Suprapubic skin (tissue), 4 donors: ENCODE results near the gene JAZF1.

Source experiments
- CTCF ChIP-seq, 2 donors: fragments of 200-600 bp in 1 of 2; fragments of 450-650 bp in 1 of 2; sonication (generic) in 1 of 2; IDR thresholded peaks; one replicate each; pipeline ENCODE4 v1.5.1; 2016 to 2019; ENCODE audit warnings: antibody characterized with exemption in 2 of 2, mild to moderate bottlenecking in 1 of 2, moderate library complexity in 1 of 2
- POLR2A ChIP-seq, 2 donors: fragments of 450-650 bp; IDR thresholded peaks; one replicate each; pipeline ENCODE4 v1.6.1; 2017; ENCODE audit warnings: antibody characterized with exemption in 2 of 2, mild to moderate bottlenecking in 2 of 2, moderate library complexity in 2 of 2
- POLR2AphosphoS5 ChIP-seq, 3 donors: sonication (generic); formaldehyde crosslinking; IDR thresholded peaks; one replicate each; pipeline ENCODE4 v1.6.1; 2017; ENCODE audit warnings: antibody characterized with exemption in 3 of 3

DNA sequence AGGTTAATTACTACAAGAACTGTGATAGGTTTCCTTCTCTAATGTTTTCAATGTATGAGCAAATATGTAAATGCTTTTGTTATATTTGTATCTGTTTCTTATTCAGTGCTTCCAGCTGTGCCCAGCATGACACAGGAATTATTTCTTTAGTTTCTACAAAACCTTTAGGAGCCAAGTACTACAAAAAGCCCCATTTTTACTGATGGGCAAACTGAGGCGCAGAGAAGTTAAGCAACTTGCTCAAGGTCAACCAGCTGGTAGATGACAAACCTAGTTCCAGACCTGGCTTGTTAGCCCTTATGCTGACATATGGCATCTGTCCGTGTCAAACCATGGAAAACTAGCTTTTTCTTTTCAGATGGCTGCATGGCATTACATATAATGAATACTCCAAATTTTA is 134.6 kb downstream of the JAZF1 start:
- no peak for TF ChIP-seq POLR2AphosphoS5 (IDR thresholded peaks at IDR 0.05)
- TF ChIP-seq POLR2A (IDR thresholded peaks at IDR 0.05), result no peak
- no peak for TF ChIP-seq CTCF (IDR thresholded peaks at IDR 0.05)
